GM19324 (cell line): ENCODE measurements around the gene MAP3K15.
A peak's percentile ranks its signal among the peaks of the same experiment; 100 is the strongest.

ENCODE experiments used
- ATAC-seq: cut with Tn5 transposase; IDR thresholded peaks from one replicate; pipeline ENCODE4 v1.9.1; 2021; ENCODE audit warnings: mild to moderate bottlenecking, moderate library complexity; ENCODE audit not compliant: unreplicated experiment, low FRiP score

Gene MAP3K15

GRCh38 chrX:19349264-19349663, 166.0 kb downstream of the MAP3K15 start:
- no peak for ATAC-seq

GRCh38 chrX:19347916-19348315, 167.4 kb downstream of the MAP3K15 start:
- ATAC-seq: no peak

- no peak for ATAC-seq
Observed at GRCh38 chrX:19344661-19345060, 170.6 kb downstream of the MAP3K15 start.

- peak; percentile 99 for ATAC-seq
Observed at GRCh38 chrX:19343535-19344408, 171.5 kb downstream of the MAP3K15 start, which contains the start of gene PDHA1. TSS of gene PDHA1 (plus strand) at chrX:19343927. CDS start at chrX:19344038, 111 bp downstream.

GRCh38 chrX:19343085-19343534, 172.2 kb downstream of the MAP3K15 start:
- ATAC-seq: no peak

- no peak for ATAC-seq
Observed at GRCh38 chrX:19342331-19342906, 172.9 kb downstream of the MAP3K15 start.

- ATAC-seq: no peak
Observed at GRCh38 chrX:19334945-19335626, 180.2 kb downstream of the MAP3K15 start.

- ATAC-seq: no peak
Observed at GRCh38 chrX:19332983-19333382, 182.3 kb downstream of the MAP3K15 start.

- no peak for ATAC-seq
Observed at GRCh38 chrX:19331831-19332230, 183.5 kb downstream of the MAP3K15 start.

GRCh38 chrX:19326567-19326966, 188.7 kb downstream of the MAP3K15 start:
- ATAC-seq: no peak
